ENCODE measurements around the gene CDRT15.
"Not testable (repeated sequence)": the region's sequence is repeated elsewhere in the genome, so short reads cannot be mapped to it uniquely, and the experiment has no call there.

Gene CDRT15

GRCh38 chr17:14245629-14246028 is 9.0 kb upstream of the CDRT15 start:
- no peak overlapping the region for H3K27ac ChIP-seq
- no peak for TF ChIP-seq ZFX (IDR thresholded peaks at IDR 0.05)
- no peak for TF ChIP-seq CTCF (conservative IDR thresholded peaks at IDR 0.05)

DNA sequence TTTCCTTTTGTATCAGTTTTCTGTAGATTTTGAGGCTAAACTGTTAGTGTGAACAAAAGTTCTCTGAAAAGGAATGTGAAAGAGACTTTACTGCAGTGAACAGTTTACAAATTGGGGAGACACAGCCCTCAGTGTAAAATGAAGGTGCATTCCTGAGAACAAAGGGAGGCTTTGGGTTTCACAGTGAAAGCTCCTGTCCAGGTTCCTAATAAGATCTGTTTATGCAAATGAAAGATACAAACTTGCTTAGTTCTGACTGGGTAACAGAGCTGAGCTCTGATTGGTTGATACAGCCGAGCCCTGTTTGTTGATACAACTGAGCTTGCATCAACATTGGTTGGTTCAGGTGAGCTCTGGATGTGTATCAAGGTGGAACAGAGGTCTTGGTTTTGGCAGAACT is 8.3 kb upstream of the CDRT15 start:
- H3K27ac ChIP-seq, result no peak overlapping the region
- TF ChIP-seq CTCF (conservative IDR thresholded peaks at IDR 0.05) (no peak), ZFX (IDR thresholded peaks at IDR 0.05) (no peak)

DNA sequence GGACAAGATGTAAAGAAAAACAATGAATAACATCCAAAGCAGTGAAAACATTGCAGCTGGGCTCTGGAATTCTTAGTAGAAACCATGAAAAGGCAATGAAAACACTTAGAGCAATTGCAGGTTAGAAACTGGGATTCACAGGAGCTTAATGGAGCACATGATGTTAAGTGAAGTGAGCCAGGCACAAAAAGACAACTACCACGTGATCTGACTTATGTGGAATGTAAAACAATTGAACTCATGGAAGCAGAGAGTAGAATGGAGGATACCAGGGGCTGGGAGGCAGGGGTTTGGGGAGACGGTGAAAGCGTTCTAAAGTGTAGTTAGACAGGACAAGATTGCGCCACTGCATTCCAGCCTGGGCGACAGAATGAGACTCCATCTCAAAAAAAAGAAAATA is 2.6 kb upstream of the CDRT15 start:
- not testable (repeated sequence) for H3K27ac ChIP-seq

DNA sequence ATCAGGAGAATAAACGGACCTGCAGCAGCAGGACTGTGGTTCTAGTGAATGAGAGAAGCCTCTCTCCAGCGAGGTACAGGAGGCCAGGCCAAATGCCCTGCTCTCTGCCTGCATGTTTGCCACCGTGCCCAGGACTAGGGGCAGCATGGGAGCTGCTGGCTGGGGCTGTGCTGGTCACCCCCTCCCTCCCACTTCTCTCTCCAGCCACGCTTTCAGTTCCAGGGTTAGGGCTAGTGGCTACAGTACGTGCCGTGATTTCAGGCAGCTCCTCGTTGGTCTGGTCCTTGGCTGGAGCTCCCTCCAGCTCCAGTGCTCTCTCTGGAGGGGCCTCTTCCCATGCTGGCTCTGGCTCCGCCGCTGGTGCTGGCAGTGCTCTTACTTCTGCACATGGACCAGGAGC is 630 bp downstream of the CDRT15 start:
- not testable (repeated sequence) for H3K27ac ChIP-seq

- H3K27ac ChIP-seq, result not testable (repeated sequence)
Observed at GRCh38 chr17:14235047-14235446, 1.6 kb downstream of the CDRT15 start.

GRCh38 chr17:14231187-14231586 is 5.5 kb downstream of the CDRT15 start:
- H3K27ac ChIP-seq, result not testable (repeated sequence)

DNA sequence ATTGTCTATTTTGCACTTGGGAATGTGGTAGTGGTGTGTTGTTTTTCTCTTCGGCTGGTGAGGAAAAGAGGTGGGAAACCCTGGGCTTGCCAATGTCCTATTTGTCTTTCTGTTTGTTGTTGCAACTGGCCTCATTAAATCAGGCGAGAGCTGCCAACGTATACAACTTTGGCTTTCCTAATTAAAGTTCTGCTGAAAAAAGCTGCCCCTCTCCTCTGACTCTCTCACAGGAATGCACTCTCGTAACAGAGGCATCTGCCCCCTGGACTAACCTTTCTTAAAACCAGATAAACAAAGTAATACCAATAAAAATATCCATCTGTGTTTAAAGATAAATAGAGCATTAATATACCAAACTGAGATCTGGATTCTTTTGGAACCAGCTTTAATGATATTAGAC is 7.8 kb downstream of the CDRT15 start:
- no peak overlapping the region for H3K27ac ChIP-seq
- TF ChIP-seq ZFX (IDR thresholded peaks at IDR 0.05) (no peak), CTCF (conservative IDR thresholded peaks at IDR 0.05) (no peak)

DNA sequence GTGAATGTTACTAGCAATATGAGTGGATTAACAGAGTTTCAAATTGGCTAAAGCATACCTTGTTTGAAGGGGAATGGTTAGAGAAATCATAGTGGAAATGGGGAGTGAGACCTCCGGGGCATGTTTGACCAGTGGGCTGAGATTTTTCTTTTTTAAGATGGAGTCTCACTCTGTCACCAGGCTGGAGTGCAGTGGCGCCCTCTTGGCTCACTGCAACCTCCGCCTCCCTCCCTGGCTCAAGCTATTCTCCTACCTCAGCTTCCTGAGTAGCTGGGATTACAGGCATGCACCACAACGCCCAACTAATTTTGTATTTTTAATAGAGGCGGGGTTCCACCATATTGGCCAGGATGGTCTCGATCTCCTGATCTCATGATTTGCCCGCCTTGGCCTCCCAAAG is 9.6 kb downstream of the CDRT15 start:
- H3K27ac ChIP-seq, result no peak overlapping the region
- TF ChIP-seq ZFX (IDR thresholded peaks at IDR 0.05) (no peak), CTCF (conservative IDR thresholded peaks at IDR 0.05) (no peak)

DNA sequence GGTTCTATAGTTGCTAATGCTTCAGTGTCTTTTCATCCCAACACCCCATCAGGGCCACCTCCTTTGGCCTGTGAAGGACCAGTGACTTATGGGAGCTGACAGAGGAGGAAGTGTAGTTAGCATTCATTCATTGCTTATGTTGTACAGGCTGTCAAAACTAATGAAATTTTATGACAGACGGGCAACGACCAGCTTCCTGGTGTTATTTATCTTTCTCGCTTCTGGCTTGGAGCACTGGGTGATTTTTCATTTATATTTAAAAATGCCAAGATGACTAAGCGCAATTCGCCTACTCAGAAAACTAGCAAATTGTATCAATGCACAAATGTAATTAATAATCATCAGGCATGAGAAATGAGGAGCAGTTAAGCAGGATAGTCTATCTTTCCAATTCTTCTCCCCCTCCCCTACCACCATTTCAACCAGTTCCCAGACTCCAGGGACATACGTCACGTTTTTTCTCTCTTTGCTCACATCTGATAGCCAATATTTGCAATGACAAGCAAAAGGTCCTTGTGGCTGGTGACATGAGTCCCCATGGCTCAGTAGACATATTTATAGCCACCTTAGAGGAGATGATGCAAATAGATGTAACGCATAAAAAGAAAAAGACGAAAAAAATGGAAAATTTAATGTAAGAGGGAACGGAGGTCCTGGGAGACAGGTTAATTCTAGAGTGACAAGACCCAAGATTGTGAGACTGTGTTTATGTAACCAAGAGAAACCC is 11.2 kb downstream of the CDRT15 start:
- H3K27ac ChIP-seq, result no peak overlapping the region
- TF ChIP-seq CTCF (conservative IDR thresholded peaks at IDR 0.05) (no peak), ZFX (IDR thresholded peaks at IDR 0.05) (no peak)

GRCh38 chr17:14222611-14223010 is 14.1 kb downstream of the CDRT15 start:
- TF ChIP-seq CTCF (conservative IDR thresholded peaks at IDR 0.05), result no peak
- no peak for TF ChIP-seq ZFX (IDR thresholded peaks at IDR 0.05)
- no peak overlapping the region for H3K27ac ChIP-seq

Data from C4-2B (cell line).